A549 (cell line): ENCODE results near the gene C2CD4C. TPM values are rescaled to one million over a fixed set of nuclear protein-coding genes. Genes with fewer than 3 reads are reported as not detected.

Experiments
- ATAC-seq, 2 experiments: fragments of 200-7000 bp in 1 of 2; fragments of >200 bp in 1 of 2; cut with Nextera tagmentation in 1 of 2; cut with Tn5 transposase in 1 of 2; 3 replicates each; pipeline versions ENCODE4 v1.8.0 to v1.9.1; 2018 to 2020; ENCODE audit warnings: mild to moderate bottlenecking in 1 of 2, moderate library complexity in 1 of 2
- CTCF ChIA-PET: fragments of 300-600 bp; sonication (Branson Sonifier 250); formaldehyde crosslinking; extraction: SDS; loops from one replicate; lab custom pipeline; 2021; ENCODE audit warnings: antibody characterized with exemption, inconsistent platforms; lab: Yijun Ruan, JAX
- POLR2A ChIA-PET: fragments of 350-600 bp; formaldehyde crosslinking; extraction: SDS; loops from one replicate; lab custom pipeline; 2021; ENCODE audit warnings: antibody characterized with exemption, inconsistent platforms; lab: Yijun Ruan, JAX
- DNase-seq, 2 experiments: peaks; one replicate each; pipeline versions ENCODE4 v3.0.0 to v3.0.0-alpha.2; 2011 to 2016; ENCODE audit warnings: low read depth in 1 of 2, low spot score in 1 of 2
- FAIRE-seq: peaks from 2 replicates; lab custom pipeline; 2011; peaks lifted over from hg19 to GRCh38; lab: Jason Lieb, UNC
- H3K27ac ChIP-seq, 2 experiments: fragments of >200 bp; sonication (Bioruptor Twin); formaldehyde crosslinking; 3 replicates each; pipeline ENCODE4 v1.5.1; 2016 to 2017
- H3K4me1 ChIP-seq: fragments of >200 bp; sonication (Bioruptor Twin); formaldehyde crosslinking; 3 replicates; pipeline ENCODE4 v1.6.1; 2016
- H3K4me2 ChIP-seq: fragments of >200 bp; sonication (Bioruptor Twin); formaldehyde crosslinking; 3 replicates; pipeline ENCODE4 v1.6.1; 2016
- H3K4me3 ChIP-seq: fragments of >200 bp; sonication (Bioruptor Twin); formaldehyde crosslinking; 3 replicates; pipeline ENCODE4 v1.5.1; 2016
- H3K9me3 ChIP-seq: fragments of >200 bp; sonication (Bioruptor Twin); formaldehyde crosslinking; 3 replicates; pipeline ENCODE4 v1.6.1; 2016
- BCL3 ChIP-seq: fragments of >200 bp; sonication (Bioruptor Twin); formaldehyde crosslinking; IDR thresholded peaks from 3 replicates; pipeline ENCODE4 v1.6.1; 2016
- CBX8 ChIP-seq: fragments of 200-600 bp; sonication (generic); IDR thresholded peaks from 2 replicates; pipeline ENCODE4 v1.6.1; 2016
- CEBPB ChIP-seq, 2 experiments: fragments of >200 bp in 1 of 2; sonication (Bioruptor Twin) in 1 of 2; formaldehyde crosslinking in 1 of 2; IDR thresholded peaks; 2 replicates each; pipeline ENCODE4 v1.6.1; 2012 to 2016
- CHD4 ChIP-seq: fragments of 200-600 bp; sonication (generic); IDR thresholded peaks from 2 replicates; pipeline ENCODE4 v1.6.1; 2016; ENCODE audit warnings: antibody characterized with exemption, mild to moderate bottlenecking, borderline replicate concordance
- EHF ChIP-seq: fragments of 250-450 bp; sonication (Bioruptor Pico); IDR thresholded peaks from 2 replicates; pipeline ENCODE4 v1.5.0; 2020; ENCODE audit warnings: mild to moderate bottlenecking
- FOSB ChIP-seq: fragments of 250-450 bp; sonication (Bioruptor Pico); IDR thresholded peaks from 2 replicates; pipeline ENCODE4 v1.5.0; 2020; ENCODE audit warnings: mild to moderate bottlenecking, moderate library complexity
- FOSL2 ChIP-seq, 2 experiments: fragments of 450-650 bp in 1 of 2; fragments of >200 bp in 1 of 2; sonication (Bioruptor Twin) in 1 of 2; formaldehyde crosslinking; IDR thresholded peaks; 2 replicates each; pipeline versions ENCODE4 v1.5.0 to v1.6.1; 2016 to 2020; ENCODE audit warnings: mild to moderate bottlenecking in 1 of 2, moderate library complexity in 1 of 2
- FOXS1 ChIP-seq: fragments of 250-450 bp; sonication (Bioruptor Pico); IDR thresholded peaks from 2 replicates; pipeline ENCODE4 v1.5.0; 2020; ENCODE audit warnings: mild to moderate bottlenecking, moderate library complexity
- HEYL ChIP-seq: fragments of 250-450 bp; sonication (Bioruptor Pico); IDR thresholded peaks from 2 replicates; pipeline ENCODE4 v1.8.0; 2021; ENCODE audit warnings: mild to moderate bottlenecking, moderate library complexity
- HOXA7 ChIP-seq: fragments of 250-450 bp; sonication (Bioruptor Pico); IDR thresholded peaks from 2 replicates; pipeline ENCODE4 v1.5.0; 2020; ENCODE audit warnings: mild to moderate bottlenecking, moderate library complexity
- HOXB5 ChIP-seq: fragments of 250-450 bp; sonication (Bioruptor Pico); IDR thresholded peaks from 2 replicates; pipeline ENCODE4 v1.5.0; 2020; ENCODE audit warnings: mild to moderate bottlenecking, moderate library complexity
- JUN ChIP-seq, 2 experiments: fragments of >200 bp; sonication (Bioruptor Twin); formaldehyde crosslinking; IDR thresholded peaks; 2 replicates in 1 of 2; 3 replicates in 1 of 2; pipeline ENCODE4 v1.6.1; 2016 to 2017
- KDM1A ChIP-seq: fragments of 200-600 bp; sonication (generic); IDR thresholded peaks from 2 replicates; pipeline ENCODE4 v1.6.1; 2016; ENCODE audit warnings: low read depth, mild to moderate bottlenecking
- MYC ChIP-seq: IDR thresholded peaks from 2 replicates; pipeline ENCODE4 v1.6.1; 2012; ENCODE audit warnings: mild to moderate bottlenecking, inconsistent platforms, low read length, improper control_type of control experiment, borderline replicate concordance
- NR3C1 ChIP-seq: fragments of >200 bp; sonication (Bioruptor Twin); formaldehyde crosslinking; IDR thresholded peaks from 3 replicates; pipeline ENCODE4 v1.6.1; 2017
- PHF8 ChIP-seq: fragments of 200-600 bp; sonication (generic); IDR thresholded peaks from 2 replicates; pipeline ENCODE4 v1.6.1; 2016; ENCODE audit warnings: low read depth, mild to moderate bottlenecking, antibody characterized with exemption, moderate library complexity, borderline replicate concordance
- POLR2A ChIP-seq: IDR thresholded peaks from 2 replicates; pipeline ENCODE4 v1.6.1; 2012; ENCODE audit warnings: mild to moderate bottlenecking, low read length
- POLR2AphosphoS2 ChIP-seq: conservative IDR thresholded peaks from 2 replicates; pipeline ENCODE4 v1.6.1; 2012; ENCODE audit warnings: low read length, improper control_type of control experiment, inconsistent platforms
- RNF2 ChIP-seq: fragments of 200-600 bp; sonication (generic); IDR thresholded peaks from 2 replicates; pipeline ENCODE4 v1.6.1; 2016; ENCODE audit warnings: low read depth, mild to moderate bottlenecking, antibody characterized with exemption, moderate library complexity, borderline replicate concordance
- SMC3 ChIP-seq: fragments of >200 bp; sonication (Bioruptor Twin); formaldehyde crosslinking; IDR thresholded peaks from 3 replicates; pipeline ENCODE4 v1.6.1; 2018; ENCODE audit warnings: inconsistent platforms
- SREBF2 ChIP-seq: fragments of 450-650 bp; IDR thresholded peaks from 2 replicates; pipeline ENCODE4 v1.6.1; 2014; ENCODE audit warnings: mild to moderate bottlenecking, moderate library complexity
- TFCP2L1 ChIP-seq: fragments of 250-450 bp; sonication (Bioruptor Pico); IDR thresholded peaks from 2 replicates; pipeline ENCODE4 v1.5.0; 2021; ENCODE audit warnings: mild to moderate bottlenecking
- ZSCAN20 ChIP-seq: fragments of 250-450 bp; sonication (Bioruptor Pico); IDR thresholded peaks from 2 replicates; pipeline ENCODE4 v1.8.0; 2022; ENCODE audit warnings: mild to moderate bottlenecking, moderate library complexity
- WGBS: methylation state at CpG from one replicate; pipeline ENCODE4 v1.1.6; 2017; ENCODE audit errors: missing lambda C conversion rate; 5-methylcytosine and 5-hydroxymethylcytosine counted together
- polyA plus RNA-seq, 4 experiments: library from polyadenylated mRNA; depleted of rRNA in 3 of 4; stranded (reverse); fragments of >200 nt; fragmentation: RNase III in 1 of 4; extraction: RNeasy Plus Mini Kit Qiagen cat#74134 plus additional on column Dnase treatment in 1 of 4; gene quantifications; 2 replicates in 3 of 4; 3 replicates in 1 of 4; pipeline ENCODE4 v1.2.3, GENCODE V29; 2011 to 2017
- TF ChIP-seq, protein P1 (sequence below): fragments of >200 bp; sonication (Bioruptor Twin); formaldehyde crosslinking; IDR thresholded peaks from 2 replicates; pipeline ENCODE4 v1.6.1; 2016
- TF ChIP-seq, protein P2 (sequence below): IDR thresholded peaks from 2 replicates; pipeline ENCODE4 v1.6.1; 2012

Gene C2CD4C
- polyA plus RNA-seq, 2 of the 4 experiments (the other 2 are of a cell fraction): 0.21 to 0.71 TPM

DNA sequence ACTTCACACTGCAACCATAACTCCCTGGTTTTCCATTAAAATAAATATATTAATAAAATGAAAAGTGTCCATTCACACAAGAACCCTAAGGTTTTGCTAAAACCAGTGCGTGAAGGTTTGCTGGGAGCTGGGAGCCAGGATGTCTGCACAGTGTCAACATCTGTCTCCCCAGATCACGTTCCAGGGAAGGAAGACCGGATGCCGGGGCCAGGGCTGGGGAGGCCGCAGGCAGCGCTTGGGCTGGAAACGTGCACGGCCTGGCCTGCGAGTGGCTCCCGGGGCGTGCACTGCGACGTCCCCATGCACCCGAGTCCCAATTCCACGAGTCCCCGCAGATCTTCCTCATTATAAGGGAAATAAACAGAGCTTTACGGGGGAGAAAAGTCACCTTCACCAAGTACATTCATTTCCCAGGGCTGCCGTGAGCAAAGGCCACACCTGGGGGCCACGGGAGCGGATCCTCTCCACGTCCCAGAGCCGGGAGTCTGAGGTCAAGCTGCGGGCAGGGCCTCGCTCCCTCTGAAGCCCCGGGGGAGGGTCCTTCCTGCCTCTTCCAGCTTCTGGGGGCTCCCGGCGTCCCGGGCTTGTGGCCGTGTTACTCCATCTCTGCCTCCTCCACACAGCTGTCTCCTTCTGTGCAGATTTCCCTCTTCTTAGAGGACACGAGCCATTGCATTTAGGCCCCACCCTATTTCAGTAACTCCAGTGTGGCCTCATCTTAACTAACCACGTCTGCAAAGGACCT lies 39.0 kb upstream of the C2CD4C start:
- FAIRE-seq (no peak), ATAC-seq (no peak), DNase-seq (no peak)
- H3K9me3 ChIP-seq: no peaks in the 10 kb centered on the region
- ChIA-PET POLR2A (no interaction called here), CTCF (no interaction called here)
- no peak overlapping the region for H3K27ac ChIP-seq
- H3K4me1 ChIP-seq: no peaks in the 10 kb centered on the region
- TF ChIP-seq BCL3: no peak
- TF ChIP-seq POLR2A: no peak
- TF ChIP-seq ZSCAN20 (CRISPR knock-in tag): no peak
- TF ChIP-seq EHF: no peak
- no peak for TF ChIP-seq CEBPB (IDR thresholded peaks at IDR 0.05)
- no peak for TF ChIP-seq SMC3
- no peak for TF ChIP-seq JUN (IDR thresholded peaks at IDR 0.05)
- H3K4me3 ChIP-seq: no peak overlapping the region
- 69% methylated on average over 24 of the region's 31 CpGs for WGBS
- no peak overlapping the region for H3K4me2 ChIP-seq

DNA sequence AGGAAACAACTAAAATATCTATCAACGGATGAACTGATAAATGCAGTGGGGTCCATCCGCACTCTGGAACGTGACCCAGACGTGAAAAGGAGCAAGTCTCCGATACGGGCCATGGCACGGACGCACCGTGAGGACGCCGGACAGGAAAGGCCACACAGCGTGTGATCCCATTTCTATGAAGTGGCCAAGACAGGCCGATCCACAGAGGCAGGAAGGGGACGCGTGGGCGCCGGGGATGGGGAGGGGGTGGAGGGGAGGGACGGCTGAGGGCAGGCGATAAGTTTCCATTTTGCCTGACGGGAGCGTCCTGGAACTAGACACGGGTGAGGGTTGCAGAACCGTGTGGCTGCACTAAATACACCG lies 38.1 kb upstream of the C2CD4C start:
- FAIRE-seq (no peak), ATAC-seq (no peak), DNase-seq (no peak)
- no peaks in the 10 kb centered on the region for H3K4me1 ChIP-seq
- TF ChIP-seq CHD4: no peak
- no peak for TF ChIP-seq HEYL (CRISPR knock-in tag)
- no peak overlapping the region for H3K4me2 ChIP-seq
- 78% methylated on average over 21 of the region's 24 CpGs for WGBS
- no peak overlapping the region for H3K4me3 ChIP-seq
- no peaks in the 10 kb centered on the region for H3K9me3 ChIP-seq
- CTCF ChIA-PET: no interaction called here
- H3K27ac ChIP-seq: no peak overlapping the region
- POLR2A ChIA-PET: no interaction called here

DNA sequence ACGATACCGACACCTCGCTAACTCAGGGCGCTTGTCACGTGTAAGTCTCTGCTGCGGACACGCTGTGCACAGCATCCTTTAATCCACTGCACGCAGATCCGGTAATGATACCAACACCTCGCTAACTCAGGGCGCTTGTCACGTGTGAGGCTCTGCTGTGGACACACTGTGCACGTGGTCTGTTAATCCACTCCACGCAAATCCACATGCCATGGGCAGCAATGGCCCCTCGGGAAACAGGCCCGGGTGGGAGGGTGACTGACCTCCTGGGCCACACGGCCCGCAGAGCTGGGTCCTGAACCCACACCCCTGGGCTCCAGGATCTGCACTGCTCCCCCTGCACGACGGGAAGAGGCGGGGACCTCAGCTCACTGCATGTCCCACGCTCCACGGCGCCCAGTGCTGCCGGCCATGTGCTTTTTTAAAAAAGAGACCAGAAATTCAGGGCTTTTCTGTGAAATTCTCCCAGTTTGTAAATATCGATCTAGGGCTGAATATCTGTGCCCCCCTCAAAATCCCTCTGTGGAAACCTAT lies 35.8 kb upstream of the C2CD4C start:
- CTCF ChIA-PET: interaction anchor here (1.2 kb wide), 1 partner anchor 66 kb away, joined by 3 read pairs; no protein-coding TSS in a partner anchor
- Histone ChIP-seq H3K4me1 (no peaks in the 10 kb centered on the region), H3K4me2 (no peak overlapping the region)

DNA sequence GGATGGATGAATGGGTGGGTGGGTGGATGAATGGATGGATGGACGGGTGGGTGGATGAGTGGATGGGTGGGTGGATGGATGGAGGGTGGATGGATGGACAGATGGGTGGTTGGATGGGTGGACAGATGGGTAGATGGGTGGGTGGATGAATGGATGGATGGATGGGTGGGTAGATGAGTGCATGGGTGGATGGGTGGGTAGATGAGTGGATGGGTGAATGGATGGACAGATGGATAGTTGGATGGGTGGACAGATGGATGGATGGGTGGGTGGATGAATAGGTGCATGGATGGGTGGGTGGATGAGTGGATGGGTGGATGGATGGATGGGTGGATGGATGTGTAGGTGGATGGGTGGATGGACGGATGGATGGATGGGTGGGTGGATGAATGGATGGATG lies 34.1 kb upstream of the C2CD4C start:
- ATAC-seq: no peak
- no peak for TF ChIP-seq ZSCAN20 (CRISPR knock-in tag)
- no peak for TF ChIP-seq HOXA7 (CRISPR knock-in tag)
- no peak for TF ChIP-seq CEBPB (IDR thresholded peaks at IDR 0.05)
- TF ChIP-seq POLR2AphosphoS2: no peak
- TF ChIP-seq FOSB (CRISPR knock-in tag): no peak
- TF ChIP-seq CBX8: no peak
- no peak for TF ChIP-seq BCL3
- TF ChIP-seq PHF8: no peak
- TF ChIP-seq HOXB5 (CRISPR knock-in tag): no peak
- TF ChIP-seq NR3C1: no peak
- no peak for TF ChIP-seq SREBF2
- no peak for TF ChIP-seq RNF2
- TF ChIP-seq, protein P1, sequence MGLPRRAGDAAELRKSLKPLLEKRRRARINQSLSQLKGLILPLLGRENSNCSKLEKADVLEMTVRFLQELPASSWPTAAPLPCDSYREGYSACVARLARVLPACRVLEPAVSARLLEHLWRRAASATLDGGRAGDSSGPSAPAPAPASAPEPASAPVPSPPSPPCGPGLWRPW: no peak
- no peak for TF ChIP-seq FOXS1
- TF ChIP-seq TFCP2L1 (CRISPR knock-in tag): no peak
- TF ChIP-seq, protein P2, sequence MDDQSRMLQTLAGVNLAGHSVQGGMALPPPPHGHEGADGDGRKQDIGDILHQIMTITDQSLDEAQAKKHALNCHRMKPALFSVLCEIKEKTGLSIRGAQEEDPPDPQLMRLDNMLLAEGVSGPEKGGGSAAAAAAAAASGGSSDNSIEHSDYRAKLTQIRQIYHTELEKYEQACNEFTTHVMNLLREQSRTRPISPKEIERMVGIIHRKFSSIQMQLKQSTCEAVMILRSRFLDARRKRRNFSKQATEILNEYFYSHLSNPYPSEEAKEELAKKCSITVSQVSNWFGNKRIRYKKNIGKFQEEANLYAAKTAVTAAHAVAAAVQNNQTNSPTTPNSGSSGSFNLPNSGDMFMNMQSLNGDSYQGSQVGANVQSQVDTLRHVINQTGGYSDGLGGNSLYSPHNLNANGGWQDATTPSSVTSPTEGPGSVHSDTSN: no peak
- TF ChIP-seq KDM1A: no peak
- TF ChIP-seq MYC: no peak
- TF ChIP-seq FOSL2 (IDR thresholded peaks at IDR 0.05): no peak
- TF ChIP-seq FOSL2 (CRISPR knock-in tag; IDR thresholded peaks at IDR 0.05): no peak
- DNase-seq: no peak
- ChIA-PET POLR2A (no interaction called here), CTCF (no interaction called here)
- FAIRE-seq: no peak
- Histone ChIP-seq H3K9me3 (no peaks in the 10 kb centered on the region), H3K4me3 (no peak overlapping the region), H3K27ac (no peak overlapping the region), H3K4me1 (no peaks in the 10 kb centered on the region), H3K4me2 (no peak overlapping the region)
- 47% methylated on average over 1 of the region's 2 CpGs for WGBS

More for the DNA sequence above, 35.8 kb upstream of the C2CD4C start:
- ATAC-seq: no peak
- POLR2A ChIA-PET: no interaction called here
- no peak overlapping the region for H3K27ac ChIP-seq
- DNase-seq: no peak
- no peaks in the 10 kb centered on the region for H3K9me3 ChIP-seq
- no peak overlapping the region for H3K4me3 ChIP-seq
- TF ChIP-seq KDM1A (no peak), PHF8 (no peak)
- 86% methylated on average over 22 of the region's 26 CpGs for WGBS
- no peak for FAIRE-seq
